GM12878 (cell line): ENCODE measurements around the gene SPEG. TPM values are rescaled to one million over a fixed set of nuclear protein-coding genes. Genes with fewer than 3 reads are reported as not detected.

ENCODE experiments used
- ATAC-seq: fragments of 200-7000 bp; cut with Tn5 transposase; 3 replicates; pipeline ENCODE4 v1.9.1; 2020; ENCODE audit warnings: mild to moderate bottlenecking, moderate library complexity
- BruUV-seq: library from RNA; stranded (reverse); fragments of 400-500 nt; replicated peaks from 2 replicates; lab custom pipeline; 2021; lab: Mats Ljungman, UMichigan
- CTCF ChIA-PET: fragments of 300-600 bp; sonication (Branson Sonifier 250); formaldehyde crosslinking; extraction: SDS; loops from one replicate; lab custom pipeline; 2021; ENCODE audit warnings: inconsistent platforms; lab: Yijun Ruan, JAX
- POLR2A ChIA-PET: fragments of 350-600 bp; formaldehyde crosslinking; extraction: SDS; loops from one replicate; lab custom pipeline; 2021; ENCODE audit warnings: inconsistent platforms; lab: Charles Lee
- RAD21 ChIA-PET: fragments of 300-600 bp; sonication (Branson Sonifier 250); formaldehyde crosslinking; loops from one replicate; lab custom pipeline; 2023; ENCODE audit warnings: antibody characterized with exemption; ENCODE audit not compliant: unreplicated experiment; lab: Charles Lee
- SMC1A ChIA-PET: fragments of 300-600 bp; sonication (Branson Sonifier 250); formaldehyde crosslinking; loops from one replicate; lab custom pipeline; 2023; ENCODE audit not compliant: unreplicated experiment, uncharacterized antibody; lab: Charles Lee
- DNase-seq: peaks from one replicate; pipeline ENCODE4 v3.0.0-alpha.2; 2011; ENCODE audit warnings: low read depth, low spot score
- FAIRE-seq: peaks from 3 replicates; lab custom pipeline; 2011; peaks lifted over from hg19 to GRCh38; lab: Jason Lieb, UNC
- H2AFZ ChIP-seq: 2 replicates; pipeline ENCODE4 v1.6.0; 2011; ENCODE audit warnings: low read depth, low read length, control low read depth; ENCODE audit not compliant: control insufficient read depth
- H3K27ac ChIP-seq: 2 replicates; pipeline ENCODE4 v1.5.1; 2011; ENCODE audit warnings: control low read depth; ENCODE audit not compliant: control insufficient read depth, insufficient read depth
- H3K27me3 ChIP-seq, 2 experiments: replicated peaks in 1 of 2; 2 replicates each; pipeline versions ENCODE4 v1.6.0 to v1.6.1; 2011; ENCODE audit warnings: low read length in 1 of 2; ENCODE audit not compliant: control insufficient read depth in 2 of 2, insufficient read depth in 2 of 2
- H3K36me3 ChIP-seq, 2 experiments: 2 replicates each; pipeline ENCODE4 v1.5.1; 2011; ENCODE audit warnings: low read length in 1 of 2; ENCODE audit not compliant: control insufficient read depth in 2 of 2, insufficient read depth in 2 of 2
- H3K4me1 ChIP-seq: 2 replicates; pipeline ENCODE4 v1.6.1; 2011; ENCODE audit warnings: mild to moderate bottlenecking, low read length, moderate library complexity, mixed read lengths; ENCODE audit not compliant: control insufficient read depth, insufficient read depth
- H3K4me2 ChIP-seq: 2 replicates; pipeline ENCODE4 v1.6.0; 2011; ENCODE audit warnings: control low read depth; ENCODE audit not compliant: control insufficient read depth, insufficient read depth
- H3K4me3 ChIP-seq: fragments of 200-600 bp; sonication (generic); 2 replicates; pipeline ENCODE4 v1.5.1; 2016
- H3K79me2 ChIP-seq: 2 replicates; pipeline ENCODE4 v1.6.0; 2011; ENCODE audit warnings: low read length; ENCODE audit not compliant: control insufficient read depth, insufficient read depth
- H3K9ac ChIP-seq: 2 replicates; pipeline ENCODE4 v1.8.0; 2011; ENCODE audit warnings: low read length, control low read depth, mixed read lengths; ENCODE audit not compliant: control insufficient read depth, insufficient read depth
- H3K9me3 ChIP-seq: replicated peaks from 3 replicates; pipeline ENCODE4 v1.5.1; 2011; ENCODE audit warnings: mild to moderate bottlenecking, low read length; ENCODE audit not compliant: control insufficient read depth, insufficient read depth
- H4K20me1 ChIP-seq: 2 replicates; pipeline ENCODE4 v1.6.0; 2011; ENCODE audit not compliant: control insufficient read depth, insufficient read depth
- CTCF ChIP-seq, 3 experiments: IDR thresholded peaks in 2 of 3; conservative IDR thresholded peaks in 1 of 3; 2 replicates each; pipeline ENCODE4 v1.5.1; 2011; ENCODE audit warnings: low read depth in 3 of 3, low read length in 3 of 3, mild to moderate bottlenecking in 3 of 3, control low read depth in 2 of 3, moderate library complexity in 2 of 3, inconsistent platforms in 1 of 3, mixed read lengths in 1 of 3; ENCODE audit not compliant: control insufficient read depth in 2 of 3, insufficient read depth in 1 of 3; ENCODE audit errors: extremely low read depth in 1 of 3
- NBN ChIP-seq: fragments of 450-650 bp; IDR thresholded peaks from 2 replicates; pipeline ENCODE4 v1.6.1; 2016
- NR2C1 ChIP-seq: fragments of 450-650 bp; IDR thresholded peaks from 2 replicates; pipeline ENCODE4 v1.6.1; 2017; ENCODE audit warnings: antibody characterized with exemption, mild to moderate bottlenecking, moderate library complexity
- WGBS: methylation state at CpG from one replicate; pipeline ENCODE4 v1.1.6; 2016; ENCODE audit warnings: low lambda C conversion rate; ENCODE audit not compliant: insufficient replicate concordance, insufficient coverage; ENCODE audit errors: missing lambda C conversion rate; 5-methylcytosine and 5-hydroxymethylcytosine counted together
- in situ Hi-C: fragments of 300-500 bp; cut with MboI; formaldehyde crosslinking; loops from 9 replicates; pipeline ENCODE4 v1.14.3; 2018; ENCODE audit warnings: mixed read lengths
- intact Hi-C: fragments of 100-400 bp; cut with micrococcal nuclease; formaldehyde crosslinking; loops from one replicate; pipeline ENCODE4 v1.14.2; 2022; ENCODE audit not compliant: unreplicated experiment
- polyA plus RNA-seq, 11 experiments: library from polyadenylated mRNA; depleted of rRNA in 4 of 11; unstranded in 6 of 11; stranded (reverse) in 5 of 11; fragments of >200 nt; fragmentation: Nextera tagmentation in 4 of 11; fragmentation: Illumina TruSeq in 1 of 11; extraction: Ambion mirVana in 4 of 11; extraction: Trizol in 1 of 11; gene quantifications; 1 replicate in 1 of 11; 2 replicates in 10 of 11; pipeline versions ENCODE4 v1.2.1 to v1.2.3, GENCODE V29; 2011 to 2016; ENCODE audit warnings: inconsistent platforms in 2 of 11, missing spikeins in 2 of 11, low read depth in 1 of 11
- total RNA-seq, 4 experiments: library from RNA; depleted of rRNA in 3 of 4; stranded (reverse); fragments of >200 nt in 3 of 4; fragmentation: Illumina TruSeq in 1 of 4; extraction: Trizol in 1 of 4; gene quantifications; 2 replicates each; pipeline versions ENCODE4 v1.2.1 to v1.2.3, GENCODE V29; 2013 to 2021

Gene SPEG
- total and polyA plus RNA-seq, 10 of the 15 experiments (the other 5 are each of a cell fraction or from before 2014, with no cell fraction given) = 0.03 to 0.28 TPM; not detected in 8

- DNase-seq (no peak), ATAC-seq (peak; percentile 66), FAIRE-seq (no peak)
- Histone ChIP-seq H3K9ac (no peak overlapping the region), H3K36me3 (no peaks in the 10 kb centered on the region), H3K9me3 (no peaks in the 10 kb centered on the region), H4K20me1 (no peaks in the 10 kb centered on the region; the same call in 1 of the 2 replicates), H3K27me3 (peaks cover 4 to 13% of the 10 kb centered on the region in 2 experiments; a peak in 3 of 4 replicates), H3K4me2 (no peak overlapping the region), H3K4me1 (no peaks in the 10 kb centered on the region), H2AFZ (no peak overlapping the region), H3K27ac (no peak overlapping the region), H3K4me3 (no peak overlapping the region), H3K79me2 (no peaks in the 10 kb centered on the region)
- BruUV-seq = no TSS peak
- 42% methylated on average over 16 of the region's 16 CpGs for WGBS
- intact Hi-C loops (no loop called here), in situ Hi-C loops (no loop called here)
- ChIA-PET POLR2A (no interaction called here), CTCF (interaction anchor here (1.0 to 1.6 kb wide), 2 partner anchors 14 to 32 kb away, joined by 3 to 10 read pairs; no protein-coding TSS in a partner anchor), RAD21 (interaction anchor here (1.0 kb wide), 1 partner anchor 31 kb away, joined by 3 read pairs; no protein-coding TSS in a partner anchor), SMC1A (interaction anchor here (1.0 kb wide), 1 partner anchor 139 kb away, joined by 3 read pairs; no protein-coding TSS in a partner anchor)
- TF ChIP-seq NR2C1 (no peak), NBN (no peak), CTCF (IDR thresholded peaks at IDR 0.05 in 2 of 3, conservative IDR thresholded peaks at IDR 0.05 in 1 of 3; ENCODE audit: control insufficient read depth in 2 of 3, extremely low read depth in 1 of 3, insufficient read depth in 1 of 3, low read depth in 3 of 3, low read length in 3 of 3) (peak; percentile 13 to 31 (median 27); a peak in 3 of 6 replicates)
Measured at GRCh38 chr2:219433666-219434467, 776 bp upstream of the SPEG start.
